NCI-H748 (cell line): ENCODE results near the gene ARHGDIA.
"Not testable (repeated sequence)": the region's sequence is repeated elsewhere in the genome, so short reads cannot be mapped to it uniquely, and the experiment has no call there.

Experiments used
- DNase-seq: peaks from one replicate; lab custom pipeline; 2025; ENCODE audit not compliant: unreplicated experiment; lab: John Stamatoyannopoulos, UW

ARHGDIA gene

DNA sequence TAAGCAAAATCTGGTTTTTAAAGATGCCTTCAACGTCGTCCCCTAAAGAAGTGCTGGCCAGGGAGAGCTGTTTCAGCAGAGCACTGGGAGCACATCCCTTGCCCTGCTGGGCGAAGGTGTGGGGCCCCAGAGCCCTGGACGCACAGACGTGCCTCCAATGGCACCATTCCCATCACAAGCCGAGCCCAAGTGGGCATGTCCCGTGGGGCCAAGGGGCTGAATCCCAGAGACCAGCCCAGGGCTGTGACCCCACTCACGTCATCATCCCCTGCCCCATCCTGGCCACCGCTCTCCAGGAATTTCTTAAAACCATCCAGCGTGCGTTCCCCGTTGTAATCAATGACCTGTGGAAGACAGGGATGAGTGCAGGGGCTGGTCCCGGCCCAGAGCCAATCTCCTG is 26.2 kb downstream of the ARHGDIA start:
- DNase-seq = no peak

DNA sequence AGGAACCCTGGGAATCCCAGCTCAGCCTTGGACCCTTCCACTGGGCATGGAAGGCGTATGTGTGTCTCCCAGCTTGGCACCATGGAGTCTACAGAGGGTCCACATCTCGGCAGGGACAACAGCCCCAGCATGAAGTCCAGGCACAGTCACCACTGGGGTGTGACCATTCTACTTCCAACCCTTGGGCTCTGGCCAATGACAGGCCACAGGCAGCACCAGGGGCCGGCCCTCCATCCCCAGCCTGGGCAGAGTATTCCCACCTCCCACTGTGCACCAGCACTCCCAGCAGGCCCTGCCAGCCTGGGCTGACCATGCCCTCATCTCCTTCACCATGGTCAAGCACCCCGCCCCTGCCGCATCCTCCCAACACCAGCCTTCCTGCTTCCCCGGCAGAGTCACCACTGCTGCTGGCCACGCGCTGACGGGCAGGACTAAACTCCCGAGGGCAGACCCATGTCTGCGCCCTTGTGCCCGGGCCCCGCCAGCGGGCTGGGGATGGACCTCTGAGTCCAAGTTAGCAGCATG is 26.7 kb downstream of the ARHGDIA start:
- no peak for DNase-seq

DNA sequence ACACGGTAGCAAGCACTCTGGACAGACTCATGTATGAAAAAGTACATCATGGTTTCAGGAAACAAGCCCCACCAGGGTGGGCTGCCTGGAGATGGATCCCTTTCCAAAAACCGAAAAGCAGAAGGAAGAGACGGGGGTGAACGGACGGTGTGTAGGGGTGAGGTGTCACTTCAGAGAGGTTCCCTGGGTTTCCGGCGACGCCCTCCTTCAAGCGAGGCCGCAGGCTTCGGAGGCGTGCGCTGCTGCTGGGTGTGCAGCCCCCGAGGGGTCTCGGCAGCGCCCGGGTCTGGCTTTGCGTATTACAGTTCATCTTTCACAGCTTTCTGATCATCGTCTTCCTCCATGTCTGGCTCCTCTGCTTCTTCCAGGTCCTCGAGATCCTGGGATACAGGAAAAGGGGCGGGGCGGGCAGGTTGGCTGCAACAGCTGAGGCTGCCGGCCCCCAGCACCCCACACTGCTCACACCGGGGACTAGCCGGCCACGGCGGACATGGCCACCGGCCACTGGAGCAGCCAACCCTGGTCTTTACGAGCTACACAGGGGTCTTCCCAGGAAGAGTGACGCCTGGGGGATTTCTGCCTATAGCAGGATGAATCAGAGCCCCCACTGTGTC is 27.3 kb downstream of the ARHGDIA start:
- no peak for DNase-seq

DNA sequence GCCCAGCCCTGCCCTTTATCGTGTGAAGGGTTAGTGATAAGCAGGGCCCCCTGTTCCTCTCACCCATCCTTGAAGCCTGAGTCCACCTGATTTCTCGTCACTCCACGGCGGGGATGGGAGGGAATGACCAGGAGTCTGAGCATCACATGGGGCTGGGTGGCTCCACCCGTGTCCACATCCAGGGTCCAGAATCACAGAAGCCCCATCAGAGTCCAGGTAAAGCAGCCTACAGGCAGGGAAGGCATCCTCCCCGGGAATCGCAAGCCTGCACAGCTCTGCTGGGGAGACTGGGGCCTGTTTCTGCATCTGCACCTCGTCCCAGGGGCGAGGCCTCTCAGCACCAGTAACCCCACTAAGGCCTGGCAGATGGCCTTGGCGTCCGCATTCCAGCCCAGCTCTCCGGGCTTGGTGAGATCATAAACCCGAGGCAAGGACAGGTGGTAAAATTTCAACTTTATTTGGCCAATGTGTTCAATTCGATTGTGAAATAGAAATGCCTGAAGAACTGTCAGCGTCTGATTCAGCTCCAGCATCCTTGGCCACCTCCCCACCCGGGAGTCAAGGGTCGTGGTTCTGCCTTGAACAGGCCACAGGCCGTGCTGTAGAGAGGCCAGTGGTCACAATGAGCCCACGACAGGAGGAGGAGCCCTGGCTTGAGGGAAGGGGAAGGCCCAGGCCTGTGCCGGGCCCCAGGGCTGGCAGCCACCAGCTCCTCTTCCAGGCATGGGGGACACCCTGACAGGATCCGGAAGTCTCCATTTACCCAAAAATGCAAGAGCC is 28.2 kb downstream of the ARHGDIA start:
- no peak for DNase-seq

DNA sequence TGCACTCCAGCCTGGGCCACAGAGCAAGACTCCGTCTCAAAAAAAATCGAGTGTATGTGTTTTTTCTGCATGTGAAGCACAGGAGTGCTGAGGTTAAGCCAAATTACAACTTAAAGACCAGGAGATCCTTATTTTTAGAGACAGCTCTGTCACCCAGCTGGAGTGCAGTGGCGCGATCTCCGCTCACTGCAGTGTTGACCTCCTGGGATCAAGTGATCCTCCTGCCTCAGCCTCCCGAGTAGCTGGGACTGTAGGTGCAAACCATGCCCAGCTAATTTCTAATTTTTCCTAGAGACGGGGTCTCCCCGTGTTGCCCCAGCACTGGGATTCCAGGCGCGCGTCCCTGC is 28.8 kb downstream of the ARHGDIA start:
- no peak for DNase-seq

DNA sequence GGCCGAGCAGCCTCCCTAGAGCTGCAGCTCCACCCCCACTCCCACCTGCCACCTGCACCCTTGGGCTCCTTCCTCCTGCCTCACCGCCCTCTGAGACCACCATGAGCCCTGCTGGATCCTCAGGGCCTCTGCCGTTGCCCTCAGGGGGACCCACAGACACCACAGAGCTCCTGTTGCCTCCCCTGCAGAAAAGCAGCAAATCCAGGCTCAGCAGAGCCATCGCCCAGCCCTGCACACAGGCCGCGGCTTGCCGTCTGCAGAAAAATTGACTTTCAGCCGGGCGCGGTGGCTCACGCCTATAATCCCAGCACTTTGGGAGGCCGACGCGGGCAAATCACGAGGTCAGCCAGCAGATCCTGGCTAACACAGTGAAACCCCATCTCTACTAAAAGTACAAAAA is 29.3 kb downstream of the ARHGDIA start:
- DNase-seq = no peak

DNA sequence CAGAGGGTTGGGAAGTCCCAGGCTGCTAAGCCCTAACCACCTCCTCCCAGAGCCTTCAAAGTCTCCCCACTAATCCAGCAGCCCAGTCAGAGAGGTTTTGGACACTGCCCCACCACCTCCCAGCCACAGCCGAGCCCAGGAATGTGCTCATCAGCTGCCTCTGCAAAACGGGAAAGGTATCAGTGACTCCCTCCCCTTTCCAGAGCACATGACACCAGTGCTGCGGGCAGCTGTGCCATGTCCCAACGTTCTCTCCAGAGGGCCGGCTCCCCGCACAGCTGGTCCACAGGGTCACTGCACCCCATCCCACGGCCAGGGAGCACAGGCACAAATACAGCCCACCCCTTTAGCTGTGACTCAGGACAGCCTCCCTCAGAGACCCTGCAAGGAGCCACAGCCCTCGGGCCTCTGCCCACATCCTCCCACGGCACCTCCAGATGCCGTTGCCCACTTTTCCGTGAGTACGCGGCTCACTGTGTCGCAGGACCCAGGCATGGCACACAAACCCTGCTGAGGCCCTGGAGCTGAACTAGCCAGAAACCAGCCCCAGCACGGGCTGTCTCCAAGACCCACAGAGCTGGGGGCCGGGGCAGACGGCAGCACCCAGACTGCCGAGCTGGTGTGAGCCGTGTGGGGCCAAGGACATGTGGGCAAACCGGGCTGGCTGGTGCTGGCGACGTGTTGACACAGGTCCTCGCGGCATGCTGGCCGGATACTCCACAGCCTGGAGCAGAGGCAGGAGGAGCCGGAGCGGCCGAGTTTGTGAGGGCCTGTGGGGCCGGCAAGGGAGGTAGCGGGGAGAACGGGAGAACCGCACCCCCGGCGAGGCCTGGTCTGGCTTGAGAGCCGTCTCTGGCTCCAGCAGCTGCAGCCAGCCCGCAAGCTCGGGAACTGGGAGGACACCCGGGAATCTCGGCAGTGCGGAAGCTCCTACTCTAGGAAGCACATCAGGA is 30.0 kb downstream of the ARHGDIA start:
- DNase-seq = no peak

DNA sequence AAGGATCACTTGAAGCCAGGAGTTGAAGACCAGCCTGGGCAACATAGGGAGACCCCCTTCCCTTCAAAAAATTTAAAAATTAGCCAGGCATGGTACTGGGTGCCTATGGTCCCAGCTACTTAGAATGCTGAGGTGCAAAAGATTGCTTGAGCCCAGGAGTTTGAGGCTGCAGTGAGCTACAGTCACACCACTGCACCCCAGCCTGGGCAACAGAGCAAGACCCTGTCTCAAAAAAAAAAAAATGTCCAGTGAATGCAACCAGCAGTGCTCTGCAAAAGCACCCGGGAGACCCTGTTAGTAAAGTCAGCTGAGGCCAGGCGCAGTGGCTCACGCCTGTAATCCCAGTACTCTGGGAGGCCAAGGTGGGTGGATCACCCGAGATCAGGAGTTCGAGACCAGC is 31.1 kb downstream of the ARHGDIA start:
- not testable (repeated sequence) for DNase-seq

DNA sequence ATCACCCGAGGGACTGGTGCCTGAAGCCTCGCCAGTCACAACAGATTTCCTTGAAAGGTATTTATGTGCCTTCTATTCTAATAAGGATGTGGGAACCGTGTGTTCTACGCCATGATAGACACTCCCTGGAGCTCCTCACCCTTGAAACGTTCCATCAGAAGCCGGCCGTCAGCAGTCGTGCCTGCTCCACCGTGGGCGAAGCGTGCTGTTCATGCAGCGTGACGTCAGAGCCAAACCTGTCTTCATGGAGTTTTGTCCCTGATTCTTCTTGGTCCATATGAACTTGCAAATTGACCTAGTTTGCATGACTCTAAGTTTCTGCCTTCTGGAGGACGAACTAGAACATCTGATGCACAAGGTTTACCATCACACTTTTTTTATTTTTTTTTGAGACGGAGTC is 31.8 kb downstream of the ARHGDIA start:
- DNase-seq = no peak

DNA sequence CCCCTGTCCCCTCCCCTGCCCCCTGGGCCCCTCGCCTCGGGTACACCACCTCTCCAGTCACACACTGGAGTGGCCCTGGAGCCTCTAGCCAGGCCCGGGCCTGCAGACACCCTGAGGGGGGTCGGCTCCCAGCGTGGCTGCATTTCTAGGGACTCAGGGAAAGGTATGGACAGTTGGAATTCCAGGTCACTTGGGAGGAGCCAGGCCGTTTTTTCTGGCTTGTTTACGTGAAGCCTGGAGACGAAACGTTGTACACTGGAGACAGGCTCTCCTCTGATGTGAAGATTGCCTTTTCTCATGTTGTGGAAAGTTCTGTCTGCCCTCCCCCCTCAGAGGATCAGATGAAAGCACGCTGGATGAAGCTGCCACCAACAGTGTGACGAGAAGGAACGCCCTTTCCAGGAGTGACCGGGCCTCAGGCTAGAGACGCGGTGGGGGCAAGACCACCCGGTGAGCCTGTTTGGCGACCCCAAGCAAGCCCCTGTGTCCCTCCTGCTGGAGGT is 32.3 kb downstream of the ARHGDIA start:
- DNase-seq = no peak

DNA sequence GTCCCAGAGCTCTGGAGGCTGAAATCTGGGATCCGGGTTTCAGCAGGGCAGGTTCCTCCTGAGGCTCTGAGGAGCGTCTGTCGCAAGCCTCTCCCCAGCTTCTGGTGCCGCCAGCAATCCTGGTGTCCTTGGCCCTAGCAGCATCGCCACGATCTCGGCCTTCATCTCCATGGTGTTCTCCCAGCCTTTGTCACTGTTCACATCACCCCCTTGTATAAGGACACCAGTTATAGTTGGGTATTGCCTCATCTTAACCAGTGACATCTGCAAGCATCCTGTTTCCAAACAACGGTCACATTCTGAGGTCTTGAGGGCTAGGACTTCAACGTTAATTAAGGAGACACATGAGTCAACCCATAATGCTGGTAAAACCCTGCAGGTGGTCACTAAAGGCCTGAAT is 33.5 kb downstream of the ARHGDIA start:
- no peak for DNase-seq

DNA sequence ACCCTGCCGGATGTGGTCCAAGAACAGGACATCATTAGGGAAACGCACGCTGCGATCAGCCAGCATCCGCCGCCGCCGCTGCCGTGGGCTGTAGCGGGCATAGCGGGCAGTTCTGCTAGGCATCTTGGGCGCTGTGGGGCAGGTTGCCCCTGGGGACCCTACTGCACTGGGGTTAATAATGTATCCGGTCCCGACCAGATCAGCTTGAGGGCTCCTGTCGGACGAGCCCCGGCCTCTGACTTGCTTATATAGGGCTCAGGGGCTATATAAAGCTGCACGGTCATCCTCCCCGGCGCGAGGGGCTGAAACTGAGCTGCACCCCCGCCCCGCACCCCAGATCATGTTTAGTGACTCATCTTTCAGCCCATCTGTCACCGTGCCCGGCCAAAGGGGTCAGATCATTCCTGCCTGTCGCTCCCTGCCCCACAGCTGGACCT is 36.3 kb downstream of the ARHGDIA start, which contains the start of gene PPP1R27:
Gene PPP1R27, minus strand, starts transcription at position 220 of the 437 bp plus-strand sequence. Its CDS starts 97 bp downstream, at position 123.
- no peak for DNase-seq

DNA sequence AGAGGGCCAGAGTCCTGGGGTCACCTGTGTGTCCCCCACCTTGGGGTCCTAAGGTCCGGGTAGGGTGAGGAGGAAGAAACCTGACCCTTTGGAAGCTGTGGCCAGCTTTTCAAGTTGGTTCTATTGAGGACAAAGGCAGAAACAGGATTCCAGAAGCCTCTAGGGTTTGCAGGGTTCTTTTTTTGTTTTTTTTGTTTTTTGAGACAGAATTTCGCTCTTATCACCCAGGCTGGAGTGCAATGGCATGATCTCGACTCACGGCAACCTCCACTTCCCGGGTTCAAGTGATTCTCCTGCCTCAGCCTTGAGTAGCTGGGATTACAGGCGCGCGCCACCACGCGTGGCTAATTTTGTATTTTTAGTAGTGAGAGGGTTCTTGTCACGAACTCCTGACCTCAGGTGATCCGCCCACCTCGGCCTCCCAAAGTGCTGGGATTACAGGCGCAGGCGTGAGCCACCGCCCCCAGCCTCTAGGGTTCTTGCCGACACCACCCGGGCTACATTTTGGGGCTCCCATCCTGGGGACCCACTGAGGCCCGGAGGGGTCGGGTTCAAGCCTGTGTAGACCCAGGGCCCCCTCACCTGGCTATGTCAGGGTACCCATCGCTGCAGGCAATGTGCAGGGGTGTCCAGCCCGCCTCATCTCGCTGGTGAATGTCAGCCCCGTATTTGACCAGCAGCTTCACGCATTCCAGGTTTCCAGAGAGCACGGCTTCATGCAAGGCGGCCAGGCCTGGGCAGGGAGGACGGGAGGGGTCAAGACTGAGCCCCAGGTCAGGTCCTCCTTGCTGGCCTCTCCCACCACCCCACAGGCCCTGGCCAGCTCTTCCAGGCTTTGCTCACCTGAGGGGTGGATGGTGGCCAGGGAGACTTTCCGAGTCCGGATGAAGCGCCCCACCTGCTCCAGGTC is 37.0 kb downstream of the ARHGDIA start:
- no peak for DNase-seq

DNA sequence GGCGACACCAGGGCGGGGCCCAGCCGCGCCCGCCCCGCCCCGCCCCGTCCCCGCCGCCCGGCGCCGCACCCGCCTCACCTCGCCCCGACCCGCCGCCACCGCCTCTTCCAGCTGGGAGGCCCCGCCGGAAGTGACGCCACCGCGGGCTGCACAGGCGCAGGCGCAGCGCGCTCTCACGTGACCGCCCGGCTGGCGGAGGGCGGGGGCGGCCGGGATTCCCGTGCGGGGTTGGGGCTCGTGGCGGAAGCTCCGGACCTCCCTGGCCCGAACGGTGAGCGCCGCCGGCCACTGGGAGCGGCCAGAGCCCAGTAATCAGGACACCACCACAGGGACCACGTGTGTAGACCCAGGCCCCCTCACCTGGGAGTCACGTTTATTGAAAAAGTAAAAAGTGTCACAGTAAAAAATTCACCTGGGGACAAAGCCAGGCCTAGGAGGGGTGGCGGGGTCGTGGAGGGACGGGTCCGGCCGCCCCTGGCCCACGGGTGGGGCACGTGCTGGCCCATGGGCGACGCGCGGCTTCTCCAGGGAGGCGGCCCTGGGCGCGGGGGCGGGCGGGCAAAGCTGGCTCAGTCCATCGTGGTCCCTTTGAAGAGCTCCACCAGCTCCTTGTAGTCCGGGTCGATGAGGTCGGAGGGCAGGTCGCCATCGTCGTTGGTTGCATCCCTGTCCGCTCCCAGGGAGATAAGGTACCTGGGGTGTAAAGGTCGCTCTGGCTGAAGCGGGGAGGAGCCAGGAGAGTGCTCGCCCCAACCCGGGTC is 37.8 kb downstream of the ARHGDIA start, which contains the start of gene MCRIP1:
Gene MCRIP1, minus strand, starts transcription at position 132 of the 761 bp plus-strand sequence. CDS start 8,785 bp downstream, outside the sequence.
- peak; percentile 97 for DNase-seq

DNA sequence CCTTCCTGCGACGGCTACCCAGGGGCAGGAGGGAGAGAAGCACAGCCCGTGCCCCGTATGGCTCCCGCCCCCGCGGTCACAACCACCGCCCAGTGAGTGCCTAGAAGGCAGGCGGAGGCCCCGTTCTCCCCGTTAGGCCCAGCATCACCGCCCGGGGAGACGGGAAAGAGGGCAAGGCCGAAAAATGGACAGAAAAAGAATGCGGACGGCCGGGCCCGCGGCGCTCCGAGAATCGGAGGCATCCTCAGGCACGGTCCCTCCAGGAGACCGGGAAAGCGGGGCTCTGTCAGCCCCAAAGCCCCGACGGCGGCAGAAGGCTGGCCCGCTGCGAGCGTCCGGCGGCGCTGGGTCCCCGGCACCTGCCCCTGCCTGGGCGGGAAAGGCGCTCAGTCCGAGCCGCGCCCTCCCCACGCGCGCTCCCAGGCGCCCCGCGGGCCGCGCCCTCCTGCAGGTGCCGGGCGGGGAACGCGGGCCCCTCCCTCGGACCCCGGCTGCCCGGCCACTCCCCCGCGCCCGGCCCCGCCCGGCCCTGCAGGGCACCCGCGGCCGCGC is 38.5 kb downstream of the ARHGDIA start:
- peak; percentile 63 for DNase-seq

DNA sequence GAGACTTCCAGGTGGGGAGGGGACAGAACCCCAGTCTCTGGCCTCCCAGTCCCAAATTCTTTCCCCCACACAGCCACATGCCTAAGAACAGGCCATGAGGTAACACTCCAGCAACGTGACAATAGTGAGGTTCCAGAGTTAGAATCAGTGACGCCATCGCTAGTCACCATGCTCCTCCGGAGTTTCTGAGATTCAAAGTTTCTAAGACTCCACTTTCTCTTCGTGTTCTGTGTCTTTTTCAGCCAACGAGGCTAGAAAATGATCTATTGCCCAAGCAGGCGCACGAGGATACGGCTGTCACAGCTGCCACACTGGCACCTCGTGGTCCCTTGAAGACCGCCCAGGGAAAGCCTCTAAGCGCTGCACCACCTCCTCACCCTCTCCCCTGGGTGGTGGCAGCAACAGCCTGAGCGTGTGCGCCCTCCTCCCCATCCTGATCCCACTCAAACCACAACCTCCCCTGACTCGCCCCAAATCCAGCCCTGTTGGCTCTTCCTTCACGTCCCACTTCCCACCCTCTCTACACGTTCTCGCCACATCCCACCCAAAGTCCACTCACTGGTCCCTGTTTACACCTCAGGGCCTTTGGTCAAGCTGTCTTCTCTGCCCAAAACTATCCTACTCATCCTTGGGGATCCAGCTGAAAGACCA is 39.1 kb downstream of the ARHGDIA start:
- peak; percentile 54 for DNase-seq

DNA sequence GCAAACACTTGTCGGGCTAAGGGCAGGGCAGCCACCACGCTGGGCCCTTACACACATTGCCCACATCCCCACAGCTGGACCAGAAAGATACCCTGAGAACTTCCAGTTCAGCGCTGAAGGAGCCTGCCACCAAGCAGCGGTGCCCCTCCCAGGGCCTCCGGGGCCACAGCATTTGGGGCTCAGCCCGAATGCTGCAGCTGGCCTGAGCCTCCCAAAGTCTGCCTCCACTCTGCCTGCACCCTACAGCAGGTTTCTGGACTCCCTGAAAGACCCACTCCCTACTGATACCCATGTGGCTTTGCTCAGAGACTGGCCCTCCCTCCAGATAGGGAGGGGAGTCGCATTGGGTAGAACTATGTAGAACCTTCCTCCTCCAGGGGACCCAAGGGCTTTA is 39.6 kb downstream of the ARHGDIA start:
- no peak for DNase-seq

DNA sequence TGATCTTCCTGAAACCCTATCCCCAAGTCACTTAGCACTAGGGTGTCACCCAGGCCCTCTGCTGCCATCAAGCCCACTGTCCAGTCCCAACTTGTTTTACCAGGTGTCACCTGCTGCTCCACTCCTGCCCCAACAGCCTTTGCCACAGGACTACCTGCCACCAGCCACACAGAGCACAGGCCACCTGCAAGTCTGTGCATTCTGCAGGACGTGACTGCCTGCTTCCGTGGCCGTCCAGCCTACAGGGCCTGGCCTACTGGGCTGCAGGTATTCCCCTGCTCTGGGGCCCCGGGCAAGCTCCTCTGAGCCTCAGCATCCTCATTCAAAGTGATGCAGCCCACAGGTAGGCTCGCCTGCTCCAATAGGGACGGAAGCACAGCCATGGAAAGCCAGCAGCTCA is 41.3 kb downstream of the ARHGDIA start:
- no peak for DNase-seq
